ENCODE data around the gene HIBADH. TPM values are rescaled to one million over a fixed set of nuclear protein-coding genes. Genes with fewer than 3 reads are reported as not detected.
A peak's percentile ranks its signal among the peaks of the same experiment; 100 is the strongest.

HIBADH gene
- total RNA-seq, result 21.5 and 22.6 TPM in 2 replicates

DNA sequence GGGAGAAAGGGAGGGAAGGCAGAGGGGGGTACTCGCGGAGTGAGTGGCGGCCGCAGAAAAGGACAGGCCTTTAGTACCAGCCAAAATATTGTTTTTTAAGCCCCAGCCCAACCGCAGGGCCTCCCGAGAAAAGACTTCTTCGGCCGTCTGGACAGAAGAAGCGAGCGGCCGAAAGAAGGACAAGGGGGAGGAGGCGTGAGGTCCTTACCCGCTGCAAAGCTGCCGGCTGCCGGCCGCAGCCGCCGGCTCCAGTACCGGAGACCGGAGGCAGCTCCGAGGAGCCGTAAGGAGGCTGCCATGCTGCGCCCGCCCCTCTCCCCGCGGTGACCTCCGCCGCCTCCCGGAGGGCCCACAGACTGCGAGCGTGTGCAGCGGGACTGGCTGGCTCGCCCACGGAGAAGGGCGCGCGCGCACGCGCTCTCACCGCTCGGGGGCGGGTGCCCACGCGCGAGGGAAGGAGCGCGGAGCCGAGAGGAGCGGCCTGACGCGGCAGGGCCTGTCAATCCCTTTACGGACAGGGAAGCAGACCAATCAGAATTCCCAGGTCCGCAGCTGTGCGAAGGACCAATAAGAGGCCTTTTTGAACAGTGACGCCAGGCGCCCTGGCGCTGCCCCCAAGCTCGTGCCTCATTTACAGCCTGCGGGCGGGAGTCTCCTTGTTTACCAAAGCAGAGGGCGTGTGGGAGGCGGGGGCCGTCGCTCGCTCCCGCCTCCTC is at the start of gene HIBADH:
Gene HIBADH, minus strand, starts transcription at position 394 of the 716 bp plus-strand sequence. Its CDS starts 95 bp downstream, at position 299.
- peak within 1 kb of the TSS; percentile 91 for H3K27ac Mint-ChIP-seq
- H3K4me3 Mint-ChIP-seq, result peak within 1 kb of the TSS; percentile 86
- peaks cover 21% of the 10 kb centered on the region for H3K4me1 Mint-ChIP-seq
- peaks cover 3% of the 10 kb centered on the region for H3K27me3 Mint-ChIP-seq
- peaks cover 3% of the 10 kb centered on the region for H3K36me3 Mint-ChIP-seq (ENCODE audit: low read depth)
- DNase-seq, result peak; percentile 99
- H3K9me3 Mint-ChIP-seq, result no peaks in the 10 kb centered on the region
- intact Hi-C loops (cut with micrococcal nuclease), result loop anchor here (1.0 to 10.0 kb wide), 7 partner anchors 78 to 798 kb away; partner anchors contain the start of genes SKAP2 and TAX1BP1

DNA sequence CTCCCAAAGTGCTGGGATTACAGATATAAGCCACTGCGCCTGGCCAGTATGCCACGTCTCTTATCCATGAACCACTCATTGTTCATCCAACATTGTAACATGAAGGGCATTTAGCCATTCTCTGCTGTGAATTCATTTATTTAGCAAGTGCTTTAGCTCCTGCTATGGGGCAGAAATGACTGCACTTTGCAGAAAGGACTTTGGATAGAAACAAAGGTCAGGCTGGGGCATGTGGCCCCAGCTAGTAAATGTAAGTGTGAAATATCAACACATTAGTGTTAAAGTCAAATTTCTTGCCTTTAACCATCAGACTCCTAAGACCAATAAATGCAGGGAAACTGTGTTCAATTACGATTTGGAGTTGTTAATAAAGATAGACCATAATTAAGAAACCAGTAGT is 49.5 kb upstream of the HIBADH start:
- H3K27ac Mint-ChIP-seq, result no peak overlapping the region
- H3K27me3 Mint-ChIP-seq, result peaks cover 18% of the 10 kb centered on the region
- no peaks in the 10 kb centered on the region for H3K4me1 Mint-ChIP-seq
- no peak overlapping the region for H3K4me3 Mint-ChIP-seq
- H3K9me3 Mint-ChIP-seq, result no peaks in the 10 kb centered on the region
- DNase-seq, result no peak
- H3K36me3 Mint-ChIP-seq (ENCODE audit: low read depth), result no peaks in the 10 kb centered on the region
- intact Hi-C loops (cut with micrococcal nuclease), result no loop called here

DNA sequence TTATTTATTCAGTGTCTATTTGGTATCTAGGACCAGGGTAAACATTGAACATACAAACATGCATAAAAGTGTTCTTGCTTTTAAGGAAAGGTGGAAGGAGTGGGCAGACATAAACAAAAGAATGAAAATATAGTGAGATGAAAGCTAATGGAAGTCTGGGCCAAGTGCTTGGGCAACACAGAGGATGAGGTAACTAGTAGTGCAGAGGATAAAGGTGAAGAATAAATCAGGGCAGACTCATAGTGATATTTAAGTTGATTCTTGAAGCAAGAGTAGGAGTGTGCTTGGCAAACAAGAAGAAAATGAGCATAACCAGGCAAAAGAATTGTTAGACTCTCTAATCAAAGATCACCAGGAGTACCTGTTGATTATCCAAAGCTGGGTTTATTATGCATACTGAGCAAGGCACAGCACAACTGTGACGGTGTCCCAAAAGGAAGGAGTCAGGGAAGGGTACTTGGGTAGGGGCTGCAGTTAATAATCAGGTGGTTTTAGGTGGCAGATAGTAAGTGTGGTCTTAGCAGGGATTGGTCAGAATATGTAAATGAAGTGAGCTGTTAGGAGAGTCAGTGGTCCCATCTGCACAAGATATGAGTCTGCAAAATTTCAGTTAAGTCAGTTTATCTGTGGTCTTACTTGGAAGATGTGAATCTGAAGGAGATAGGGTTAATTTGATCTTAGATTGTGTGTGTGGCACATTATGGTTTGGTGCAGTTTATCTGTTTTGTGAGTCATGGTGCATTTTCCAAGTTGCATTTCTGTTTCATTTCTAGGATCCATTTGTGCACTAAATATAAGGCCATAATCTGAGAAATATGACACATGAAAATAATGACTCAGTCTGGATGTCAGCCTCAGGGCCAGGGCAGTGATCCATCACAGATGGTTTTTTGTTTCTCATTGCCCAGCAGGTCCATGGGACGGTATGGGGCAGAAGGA is 46.7 kb upstream of the HIBADH start:
- Mint-ChIP-seq H3K36me3 (ENCODE audit: low read depth) (no peaks in the 10 kb centered on the region), H3K4me3 (no peak overlapping the region), H3K4me1 (no peaks in the 10 kb centered on the region), H3K27ac (no peak overlapping the region), H3K9me3 (no peaks in the 10 kb centered on the region), H3K27me3 (peaks cover 19% of the 10 kb centered on the region)
- DNase-seq, result peak; percentile 25
- intact Hi-C loops (cut with micrococcal nuclease), result no loop called here

DNA sequence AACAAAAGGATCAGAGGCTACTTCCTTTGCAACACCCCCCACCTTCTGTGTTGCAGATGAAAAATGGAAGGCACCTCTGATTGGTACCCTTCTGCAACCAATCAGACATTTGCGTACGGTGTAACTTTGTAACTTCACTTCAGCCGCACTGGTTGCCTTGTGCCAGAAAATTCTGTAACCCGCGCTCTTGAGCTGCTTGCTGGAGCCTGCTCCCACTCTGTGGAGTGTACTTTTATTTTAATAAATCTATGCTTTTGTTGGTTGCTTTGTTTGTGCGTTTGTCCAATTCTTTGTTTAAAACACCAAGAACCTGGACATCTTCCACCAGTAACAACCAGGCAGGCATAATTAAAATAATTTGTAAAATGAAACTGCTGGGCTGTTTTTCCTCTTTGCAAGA is 45.8 kb upstream of the HIBADH start:
- DNase-seq, result peak; percentile 35
- peaks cover 16% of the 10 kb centered on the region for H3K27me3 Mint-ChIP-seq
- no peaks in the 10 kb centered on the region for H3K4me1 Mint-ChIP-seq
- no peaks in the 10 kb centered on the region for H3K36me3 Mint-ChIP-seq (ENCODE audit: low read depth)
- no peaks in the 10 kb centered on the region for H3K9me3 Mint-ChIP-seq
- no peak overlapping the region for H3K27ac Mint-ChIP-seq
- no peak overlapping the region for H3K4me3 Mint-ChIP-seq
- intact Hi-C loops (cut with micrococcal nuclease), result no loop called here

DNA sequence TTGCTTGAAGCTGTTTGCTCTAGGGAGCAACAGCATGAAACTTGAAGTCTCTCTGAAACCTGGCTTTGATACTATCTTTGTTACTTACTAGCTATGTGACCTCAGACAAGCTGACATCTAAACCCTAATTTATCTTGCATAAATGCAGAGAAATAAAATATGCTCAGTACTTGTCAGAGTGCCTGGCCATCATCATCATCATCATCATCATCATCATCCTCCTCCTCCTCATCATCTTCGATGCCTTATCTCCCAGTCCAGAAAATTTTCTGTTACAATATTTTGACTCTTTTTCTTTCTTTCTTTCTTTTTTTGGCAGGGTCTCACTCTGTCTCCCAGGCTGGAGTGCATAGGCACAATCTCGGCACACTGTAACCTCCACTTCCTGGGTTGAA is 42.5 kb upstream of the HIBADH start:
- no peaks in the 10 kb centered on the region for H3K36me3 Mint-ChIP-seq (ENCODE audit: low read depth)
- no peaks in the 10 kb centered on the region for H3K4me1 Mint-ChIP-seq
- intact Hi-C loops (cut with micrococcal nuclease), result no loop called here
- H3K27ac Mint-ChIP-seq, result no peak overlapping the region
- H3K9me3 Mint-ChIP-seq, result no peaks in the 10 kb centered on the region
- peak; percentile 18 for DNase-seq
- no peak overlapping the region for H3K4me3 Mint-ChIP-seq
- peaks cover 30% of the 10 kb centered on the region for H3K27me3 Mint-ChIP-seq

DNA sequence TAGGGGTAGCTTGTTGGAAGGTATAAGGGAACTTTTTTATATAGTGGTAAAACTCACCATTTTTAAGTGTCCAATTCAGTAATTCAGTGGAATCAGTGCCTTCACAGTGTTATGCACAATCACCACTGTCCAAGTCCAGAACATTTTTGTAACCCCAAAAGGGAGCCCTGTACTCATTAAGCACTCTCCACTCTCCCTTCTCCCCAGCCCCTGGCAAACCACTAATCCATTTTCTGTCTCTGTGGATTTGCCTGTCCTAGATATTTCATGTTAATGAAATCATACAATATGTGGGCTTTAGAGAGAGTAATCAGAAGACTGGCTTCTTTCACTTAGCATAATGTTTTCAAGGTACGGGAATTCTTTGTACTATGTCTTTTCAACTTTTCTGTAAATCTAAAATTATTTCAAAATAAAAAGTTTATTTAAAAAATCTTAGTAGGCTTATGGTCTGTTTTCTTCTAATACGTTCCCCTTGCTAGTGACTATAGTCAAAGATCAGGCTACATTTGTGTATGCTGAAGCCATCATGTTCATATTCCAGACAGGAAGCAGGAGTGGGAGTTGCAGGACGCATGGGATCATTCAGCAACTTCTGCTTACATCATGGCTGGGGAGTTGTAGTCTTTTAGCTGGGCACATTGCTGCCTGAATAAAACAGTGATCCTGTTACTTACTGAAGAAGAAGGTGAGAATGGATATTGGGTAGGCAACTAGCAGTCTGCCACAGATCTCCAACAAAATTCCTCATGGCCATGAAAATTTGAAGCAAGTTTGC is 41.9 kb upstream of the HIBADH start:
- H3K27ac Mint-ChIP-seq, result no peak overlapping the region
- H3K9me3 Mint-ChIP-seq, result no peaks in the 10 kb centered on the region
- peak; percentile 34 for DNase-seq

DNA sequence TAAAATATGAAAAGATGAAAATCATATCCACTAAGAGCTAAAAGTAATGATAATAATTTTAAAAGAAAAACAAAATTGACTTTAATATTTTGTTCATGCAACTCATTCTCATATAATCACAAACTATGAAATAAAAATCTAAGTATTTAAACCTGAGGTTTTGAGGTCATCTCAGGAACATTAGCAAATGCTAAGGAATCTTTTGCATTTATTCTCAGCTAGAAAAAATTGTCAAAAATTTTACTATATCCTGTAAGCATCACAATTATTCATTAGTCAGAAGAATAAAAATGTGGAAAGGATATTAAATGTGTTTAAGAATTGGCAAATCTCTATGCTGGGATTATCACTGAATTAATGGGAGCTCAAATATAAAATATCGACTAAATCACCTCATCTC is 40.5 kb upstream of the HIBADH start:
- H3K4me3 Mint-ChIP-seq, result no peak overlapping the region
- intact Hi-C loops (cut with micrococcal nuclease), result no loop called here
- H3K4me1 Mint-ChIP-seq, result no peaks in the 10 kb centered on the region
- no peak for DNase-seq
- no peaks in the 10 kb centered on the region for H3K9me3 Mint-ChIP-seq
- no peak overlapping the region for H3K27ac Mint-ChIP-seq
- no peaks in the 10 kb centered on the region for H3K36me3 Mint-ChIP-seq (ENCODE audit: low read depth)
- peaks cover 24% of the 10 kb centered on the region for H3K27me3 Mint-ChIP-seq

More for the DNA sequence above, 41.9 kb upstream of the HIBADH start:
- no peak overlapping the region for H3K4me3 Mint-ChIP-seq
- H3K4me1 Mint-ChIP-seq, result no peaks in the 10 kb centered on the region
- H3K36me3 Mint-ChIP-seq (ENCODE audit: low read depth), result no peaks in the 10 kb centered on the region
- intact Hi-C loops (cut with micrococcal nuclease), result no loop called here
- peaks cover 30% of the 10 kb centered on the region for H3K27me3 Mint-ChIP-seq

DNA sequence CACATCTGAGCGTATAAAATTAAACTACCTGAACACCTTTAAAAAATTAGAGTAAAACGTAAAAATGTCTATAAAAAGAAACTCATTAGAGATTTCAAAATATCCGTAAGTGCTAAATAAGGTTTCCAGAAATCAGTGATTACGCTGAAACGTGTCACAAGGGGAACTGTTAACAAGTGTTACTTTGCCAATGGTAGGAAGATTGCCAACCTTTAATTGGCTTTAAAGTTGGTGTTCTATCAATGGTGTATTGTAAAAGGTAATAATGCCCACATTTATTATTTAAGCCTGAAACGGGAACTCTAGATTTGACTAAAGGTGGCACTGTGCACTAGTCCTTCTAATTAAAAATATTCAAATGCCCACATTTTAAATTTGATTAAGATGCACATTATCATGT is 37.8 kb upstream of the HIBADH start:
- intact Hi-C loops (cut with micrococcal nuclease), result no loop called here
- no peaks in the 10 kb centered on the region for H3K4me1 Mint-ChIP-seq
- peaks cover 19% of the 10 kb centered on the region for H3K27me3 Mint-ChIP-seq
- H3K36me3 Mint-ChIP-seq (ENCODE audit: low read depth), result no peaks in the 10 kb centered on the region
- no peak overlapping the region for H3K27ac Mint-ChIP-seq
- H3K9me3 Mint-ChIP-seq, result no peaks in the 10 kb centered on the region
- DNase-seq, result no peak
- no peak overlapping the region for H3K4me3 Mint-ChIP-seq

DNA sequence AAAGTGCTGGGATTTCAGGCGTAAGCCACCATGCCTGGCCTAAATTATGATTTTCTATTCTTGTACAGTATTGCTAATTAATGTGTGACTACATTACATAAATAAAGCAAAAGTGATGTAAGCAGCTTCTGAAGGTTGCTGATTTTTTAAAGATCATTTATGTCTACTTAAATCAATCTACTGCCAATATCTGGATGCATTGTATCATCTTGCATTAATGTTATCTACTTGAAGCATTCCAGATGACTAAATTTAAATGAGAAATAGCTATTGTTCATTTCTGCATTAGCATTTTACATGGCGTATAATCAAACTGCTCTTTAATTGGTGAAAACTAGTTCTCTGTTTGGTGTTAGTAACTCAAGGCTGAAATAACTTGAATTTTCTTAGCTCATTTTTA is 37.1 kb upstream of the HIBADH start:
- intact Hi-C loops (cut with micrococcal nuclease), result no loop called here
- Mint-ChIP-seq H3K4me3 (no peak overlapping the region), H3K27ac (no peak overlapping the region), H3K9me3 (no peaks in the 10 kb centered on the region), H3K27me3 (peaks cover 17% of the 10 kb centered on the region), H3K4me1 (no peaks in the 10 kb centered on the region), H3K36me3 (ENCODE audit: low read depth) (no peaks in the 10 kb centered on the region)
- no peak for DNase-seq

DNA sequence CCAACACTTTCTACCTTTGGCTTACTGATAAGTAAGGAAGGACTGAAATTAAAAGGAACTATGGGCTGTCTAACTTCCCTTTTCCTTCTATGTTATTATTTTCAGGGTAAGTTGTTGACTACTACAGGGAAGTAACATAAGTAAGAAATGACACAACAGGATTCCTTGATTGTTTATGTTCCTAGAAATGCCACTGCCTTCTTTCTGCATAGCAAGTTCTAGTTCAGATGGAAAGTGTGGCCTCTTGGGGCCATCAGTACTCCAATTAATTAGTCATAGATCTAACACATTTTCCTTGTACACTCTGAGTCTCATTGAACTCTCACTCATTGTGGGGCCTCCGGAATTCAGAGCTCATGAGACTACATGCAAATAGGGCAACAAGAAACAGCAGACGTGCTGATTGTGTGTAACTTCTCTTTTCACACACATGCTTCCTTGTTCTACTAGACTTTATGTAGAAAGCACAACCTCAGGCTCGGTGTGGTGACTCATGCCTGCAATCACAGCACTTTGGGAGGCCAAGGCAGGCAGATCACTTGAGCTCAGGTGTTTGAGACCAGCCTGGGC is 35.3 kb upstream of the HIBADH start:
- Mint-ChIP-seq H3K27me3 (peaks cover 11% of the 10 kb centered on the region), H3K4me1 (no peaks in the 10 kb centered on the region), H3K4me3 (no peak overlapping the region), H3K36me3 (ENCODE audit: low read depth) (no peaks in the 10 kb centered on the region), H3K9me3 (no peaks in the 10 kb centered on the region), H3K27ac (no peak overlapping the region)
- DNase-seq, result no peak
- intact Hi-C loops (cut with micrococcal nuclease), result no loop called here

DNA sequence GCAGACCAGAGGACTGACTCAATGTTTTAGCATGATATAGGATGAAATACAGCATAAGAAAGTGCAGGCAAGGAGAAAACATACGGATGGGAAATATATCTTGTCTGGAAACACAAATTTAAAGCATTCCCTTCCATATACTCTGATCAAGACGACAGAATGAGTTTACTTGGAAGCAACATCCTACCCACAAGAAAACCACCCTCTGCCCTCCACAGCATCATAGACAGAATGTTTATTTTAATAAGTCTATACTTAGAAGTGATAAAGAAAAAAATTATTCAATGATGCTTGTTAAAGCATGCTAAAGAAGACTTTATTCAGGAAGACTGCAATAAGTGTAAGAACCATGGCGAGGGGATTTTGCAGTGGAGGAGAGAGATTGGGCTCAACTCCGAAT is 32.4 kb upstream of the HIBADH start:
- no peaks in the 10 kb centered on the region for H3K4me1 Mint-ChIP-seq
- H3K36me3 Mint-ChIP-seq (ENCODE audit: low read depth), result no peaks in the 10 kb centered on the region
- no peak for DNase-seq
- H3K27me3 Mint-ChIP-seq, result no peaks in the 10 kb centered on the region
- no peak overlapping the region for H3K4me3 Mint-ChIP-seq
- H3K9me3 Mint-ChIP-seq, result no peaks in the 10 kb centered on the region
- H3K27ac Mint-ChIP-seq, result no peak overlapping the region
- intact Hi-C loops (cut with micrococcal nuclease), result no loop called here

DNA sequence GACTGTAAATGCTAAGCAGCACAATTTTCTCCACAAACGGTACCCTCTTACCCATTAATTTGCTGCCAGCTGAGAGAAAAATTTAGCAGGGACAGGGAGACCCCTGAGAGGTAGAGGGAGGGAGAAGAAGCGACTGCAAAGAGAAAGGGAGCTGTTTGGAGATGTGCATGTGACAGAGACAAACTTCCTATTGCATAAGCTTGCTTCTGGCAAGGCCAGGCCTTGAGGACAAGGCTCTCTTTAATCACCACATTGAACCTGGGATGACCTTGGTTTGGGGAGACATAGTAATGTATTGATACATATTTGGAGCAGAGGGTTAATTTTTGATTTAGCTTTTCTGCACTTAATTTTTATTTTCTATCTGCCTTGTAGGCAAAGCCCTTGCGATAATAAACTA is 31.1 kb upstream of the HIBADH start:
- H3K36me3 Mint-ChIP-seq (ENCODE audit: low read depth), result no peaks in the 10 kb centered on the region
- intact Hi-C loops (cut with micrococcal nuclease), result no loop called here

DNA sequence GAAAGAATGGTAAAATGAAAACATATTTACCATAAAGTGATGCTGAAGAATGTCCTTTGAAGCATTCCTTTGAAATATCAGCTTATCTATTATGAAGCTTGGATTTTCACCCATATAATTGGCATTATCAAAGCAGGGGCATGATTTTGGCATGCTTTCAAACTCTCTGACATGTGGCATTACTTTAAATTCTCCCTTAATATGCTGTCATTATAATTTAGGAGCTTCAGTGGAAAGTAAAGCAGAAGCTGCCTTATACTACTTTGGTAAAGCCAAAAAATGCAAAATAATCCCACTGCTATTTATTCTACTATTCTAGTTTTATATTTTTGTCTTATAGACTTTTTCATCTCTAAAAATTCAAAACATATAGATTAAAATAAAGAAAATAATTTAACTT is 28.0 kb upstream of the HIBADH start:
- H3K27me3 Mint-ChIP-seq, result peaks cover 18% of the 10 kb centered on the region
- no peak for DNase-seq
- no peaks in the 10 kb centered on the region for H3K36me3 Mint-ChIP-seq (ENCODE audit: low read depth)
- H3K4me1 Mint-ChIP-seq, result no peaks in the 10 kb centered on the region
- intact Hi-C loops (cut with micrococcal nuclease), result no loop called here
- H3K4me3 Mint-ChIP-seq, result no peak overlapping the region
- H3K9me3 Mint-ChIP-seq, result no peaks in the 10 kb centered on the region
- H3K27ac Mint-ChIP-seq, result no peak overlapping the region

More for the DNA sequence above, 31.1 kb upstream of the HIBADH start:
- no peaks in the 10 kb centered on the region for H3K4me1 Mint-ChIP-seq
- H3K9me3 Mint-ChIP-seq, result no peaks in the 10 kb centered on the region
- no peak overlapping the region for H3K27ac Mint-ChIP-seq
- no peak overlapping the region for H3K4me3 Mint-ChIP-seq
- DNase-seq, result no peak
- peaks cover 4% of the 10 kb centered on the region for H3K27me3 Mint-ChIP-seq

All from activated CD4-positive, alpha-beta T cell treated with anti-CD3 and anti-CD28 coated beads, Interleukin-2, amount 10 ng/mL, durations not matched to agents 24 days and 14 days (primary cell).